22Rv1 (cell line): ENCODE measurements around the gene DLG3.

Experiments
- ZFX ChIP-seq: fragments of 450-650 bp; IDR thresholded peaks from 2 replicates; pipeline ENCODE4 v1.6.1; 2017; ENCODE audit warnings: antibody characterized with exemption, borderline replicate concordance
- TF ChIP-seq, protein P1 (sequence below): fragments of 450-650 bp; IDR thresholded peaks from 2 replicates; pipeline ENCODE4 v1.5.1; 2017; ENCODE audit warnings: mild to moderate bottlenecking

DNA sequence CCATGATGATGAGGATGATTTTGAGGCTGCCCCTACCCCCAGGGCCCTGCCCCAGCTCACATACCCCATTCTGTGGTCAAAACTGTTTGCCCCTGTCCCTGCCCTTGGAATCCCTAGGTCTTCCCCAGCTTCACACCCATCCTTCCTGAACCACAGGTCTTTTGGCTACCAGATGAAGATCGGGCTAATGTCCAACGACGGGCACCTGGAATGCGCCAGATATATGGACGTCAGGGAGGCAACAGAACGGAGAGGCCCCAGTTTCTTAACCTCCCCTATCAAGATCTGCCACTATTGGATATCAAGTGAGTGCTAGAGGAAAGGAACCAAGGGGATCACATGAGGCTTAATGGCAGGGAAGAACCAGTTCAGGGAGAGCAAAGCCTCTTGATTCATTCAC is 14.9 kb upstream of the DLG3 start:
- TF ChIP-seq, protein P1, sequence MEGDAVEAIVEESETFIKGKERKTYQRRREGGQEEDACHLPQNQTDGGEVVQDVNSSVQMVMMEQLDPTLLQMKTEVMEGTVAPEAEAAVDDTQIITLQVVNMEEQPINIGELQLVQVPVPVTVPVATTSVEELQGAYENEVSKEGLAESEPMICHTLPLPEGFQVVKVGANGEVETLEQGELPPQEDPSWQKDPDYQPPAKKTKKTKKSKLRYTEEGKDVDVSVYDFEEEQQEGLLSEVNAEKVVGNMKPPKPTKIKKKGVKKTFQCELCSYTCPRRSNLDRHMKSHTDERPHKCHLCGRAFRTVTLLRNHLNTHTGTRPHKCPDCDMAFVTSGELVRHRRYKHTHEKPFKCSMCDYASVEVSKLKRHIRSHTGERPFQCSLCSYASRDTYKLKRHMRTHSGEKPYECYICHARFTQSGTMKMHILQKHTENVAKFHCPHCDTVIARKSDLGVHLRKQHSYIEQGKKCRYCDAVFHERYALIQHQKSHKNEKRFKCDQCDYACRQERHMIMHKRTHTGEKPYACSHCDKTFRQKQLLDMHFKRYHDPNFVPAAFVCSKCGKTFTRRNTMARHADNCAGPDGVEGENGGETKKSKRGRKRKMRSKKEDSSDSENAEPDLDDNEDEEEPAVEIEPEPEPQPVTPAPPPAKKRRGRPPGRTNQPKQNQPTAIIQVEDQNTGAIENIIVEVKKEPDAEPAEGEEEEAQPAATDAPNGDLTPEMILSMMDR: no peak
- TF ChIP-seq ZFX: no peak
